Stimulated activated CD4-positive, alpha-beta T cell treated with anti-CD3 and anti-CD28 coated beads, Interleukin-15, amount 100 ng/mL, for 1 hour (primary cell): ENCODE data around the gene GAPVD1.
"Not testable (repeated sequence)": the region's sequence is repeated elsewhere in the genome, so short reads cannot be mapped to it uniquely, and the experiment has no call there.

Experiments used
- DNase-seq, 2 donors: peaks; one replicate each; pipeline ENCODE4 v3.0.0-alpha.2; 2020; ENCODE audit warnings: low read depth in 1 of 2, low spot score in 1 of 2

GAPVD1 gene

DNA sequence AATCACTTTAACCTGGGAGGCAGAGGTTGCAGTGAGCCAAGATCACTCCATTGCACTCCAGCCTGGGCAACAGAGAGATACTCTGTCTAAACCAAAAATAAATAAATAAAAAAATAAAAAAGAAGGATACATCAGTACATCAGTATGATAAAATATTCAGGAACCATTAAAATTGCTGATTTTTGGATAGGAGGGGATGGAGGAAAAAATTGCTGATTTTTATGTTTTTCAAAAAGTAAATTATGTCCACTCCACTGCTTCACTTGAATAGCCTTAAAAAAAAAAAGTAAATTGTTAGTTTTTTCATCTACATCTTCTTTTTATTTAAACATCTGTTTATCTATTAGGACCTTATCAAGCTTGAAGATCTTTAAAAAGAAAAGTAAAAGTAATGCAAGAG lies 7.4 kb upstream of the GAPVD1 start:
- no peak for DNase-seq

DNA sequence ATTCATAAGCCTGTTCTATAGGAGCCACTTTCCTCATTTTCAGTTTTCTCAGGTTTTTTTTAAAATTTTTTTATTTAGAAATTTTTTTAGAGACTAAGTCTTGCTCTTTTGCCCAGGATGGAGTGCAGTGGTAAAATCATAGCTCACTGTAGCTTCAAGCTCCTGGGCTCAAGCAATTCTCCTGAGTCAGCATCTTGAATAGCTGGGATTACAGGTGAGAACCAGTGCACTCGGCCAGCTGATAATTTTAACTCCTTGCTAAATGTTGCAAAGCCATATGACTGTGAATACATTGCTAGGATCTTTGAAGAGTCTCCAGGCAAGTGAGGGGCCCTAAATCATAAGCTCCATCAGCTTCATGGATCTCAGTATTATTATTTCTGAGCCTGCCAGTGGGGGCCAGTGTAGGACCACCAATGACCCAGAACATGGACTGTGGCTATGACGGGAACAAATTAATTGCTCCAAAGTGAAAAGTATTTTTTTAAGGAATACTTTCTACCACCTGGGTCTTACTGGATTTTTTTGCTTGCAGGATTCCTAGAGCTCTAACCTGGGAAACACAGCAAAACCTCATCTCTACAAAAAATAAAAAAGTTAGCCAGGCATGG lies 5.7 kb upstream of the GAPVD1 start:
- no peak for DNase-seq

DNA sequence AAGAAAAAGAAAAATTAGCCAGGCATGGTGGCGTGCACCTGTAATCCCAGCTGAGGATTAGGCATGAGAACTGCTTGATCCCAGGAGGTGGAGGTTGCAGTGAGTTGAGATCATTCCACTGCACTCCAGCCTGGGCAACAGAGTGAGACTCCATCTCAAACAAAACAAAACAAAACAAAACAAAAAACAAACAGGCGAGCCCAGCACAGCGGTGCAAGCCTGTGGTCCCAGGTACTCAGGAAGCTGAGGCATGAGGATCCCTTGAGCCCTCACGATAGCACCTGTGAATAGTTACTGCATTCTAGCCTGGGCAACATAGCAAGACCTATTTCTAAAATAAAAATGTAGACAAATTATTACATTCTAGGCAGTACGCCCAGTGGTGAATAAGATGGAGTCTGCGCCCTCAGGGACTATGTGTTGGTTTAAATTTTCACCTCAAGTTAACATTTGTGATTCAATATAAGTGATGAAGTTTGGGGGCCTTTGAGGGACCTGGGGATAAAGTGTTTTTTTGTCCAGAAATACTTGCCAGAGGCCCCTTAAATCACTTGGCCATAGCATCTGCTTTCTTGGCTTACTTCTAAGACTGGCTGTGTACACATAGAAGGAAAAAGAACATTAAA lies 3.4 kb upstream of the GAPVD1 start:
- no peak for DNase-seq

DNA sequence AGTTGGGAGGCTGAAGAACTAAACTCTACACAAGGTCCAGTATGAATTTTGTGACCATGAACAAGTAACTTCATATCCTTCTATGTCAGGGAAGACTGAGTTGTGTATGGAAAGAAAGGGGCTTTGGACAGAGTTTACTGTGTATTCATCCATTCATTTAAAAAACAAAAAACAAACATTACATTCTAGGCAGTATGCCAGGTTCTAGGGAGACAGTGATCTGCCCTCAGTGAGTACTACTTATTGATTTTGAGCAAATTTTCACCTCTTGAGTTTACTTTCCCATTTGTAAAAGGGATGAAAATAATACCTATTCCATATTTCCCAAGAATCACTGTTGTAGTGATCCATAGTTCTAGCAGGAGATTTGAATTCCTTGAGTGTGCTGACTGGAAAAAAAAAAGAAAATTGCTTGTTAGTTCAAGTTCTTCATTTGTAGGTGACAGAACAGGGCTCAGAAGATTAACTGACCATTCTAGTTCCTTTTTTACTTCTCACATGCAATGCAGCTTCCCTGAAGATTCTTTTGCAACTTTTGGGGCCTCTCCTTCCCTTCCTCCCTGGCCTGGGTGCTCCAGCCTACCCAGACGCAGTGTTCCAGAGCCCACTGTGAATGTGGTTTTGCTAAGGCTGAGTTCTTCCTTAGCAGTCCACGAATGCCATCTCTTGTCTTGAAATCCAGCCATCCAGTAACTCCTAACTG lies 2.6 kb upstream of the GAPVD1 start:
- DNase-seq = no peak

DNA sequence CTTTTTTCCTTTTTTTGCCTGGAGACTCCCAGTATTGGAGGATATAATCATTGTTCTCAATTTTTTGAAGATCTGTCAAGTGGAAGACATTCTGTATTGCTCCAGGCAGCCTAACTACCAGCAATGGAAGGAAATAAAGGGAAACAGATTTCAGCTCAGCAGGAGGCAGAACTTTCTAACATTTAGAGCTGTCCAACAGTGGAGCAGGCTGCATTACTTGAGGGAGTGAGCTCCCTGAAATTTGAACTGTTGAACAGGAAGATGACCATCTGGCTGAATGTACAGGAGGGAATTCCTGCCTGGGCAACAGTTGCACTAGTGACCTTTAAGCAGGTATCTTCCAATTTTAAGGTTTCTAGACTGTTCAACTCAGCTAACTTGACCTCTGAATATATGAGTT lies 1.1 kb upstream of the GAPVD1 start:
- no peak for DNase-seq

DNA sequence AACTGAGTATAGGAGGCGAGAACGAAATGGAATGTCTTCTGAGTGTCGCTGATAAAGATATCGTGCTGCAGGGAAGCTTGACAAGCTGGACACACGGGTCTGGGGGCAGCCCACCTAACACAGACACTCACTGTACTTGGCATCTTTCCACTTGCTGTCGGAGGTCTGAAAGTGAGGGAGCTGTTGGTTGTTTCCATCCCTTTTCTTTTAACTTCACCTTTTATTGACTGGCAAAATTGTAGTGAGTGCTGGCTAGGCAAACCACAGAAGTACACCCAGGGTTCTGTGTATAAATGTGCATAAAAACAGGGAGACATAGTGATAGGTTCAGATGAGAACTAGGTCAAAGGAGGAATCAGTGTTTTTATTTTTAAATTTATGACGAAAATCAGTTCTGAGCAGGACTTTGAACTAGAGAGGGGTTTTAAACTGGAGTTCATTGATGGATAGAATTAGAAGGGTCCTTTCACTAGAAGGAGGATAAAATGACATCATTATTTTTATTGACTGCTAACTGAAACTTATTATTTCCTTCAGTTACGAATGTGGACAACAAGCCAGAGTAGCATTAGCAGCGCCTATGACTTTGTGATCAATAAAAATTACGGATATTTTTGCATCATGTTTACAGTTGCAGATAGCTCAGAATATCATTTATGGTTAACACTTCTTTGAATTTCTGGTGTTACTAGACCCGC lies 817 bp downstream of the GAPVD1 start:
- no peak for DNase-seq

DNA sequence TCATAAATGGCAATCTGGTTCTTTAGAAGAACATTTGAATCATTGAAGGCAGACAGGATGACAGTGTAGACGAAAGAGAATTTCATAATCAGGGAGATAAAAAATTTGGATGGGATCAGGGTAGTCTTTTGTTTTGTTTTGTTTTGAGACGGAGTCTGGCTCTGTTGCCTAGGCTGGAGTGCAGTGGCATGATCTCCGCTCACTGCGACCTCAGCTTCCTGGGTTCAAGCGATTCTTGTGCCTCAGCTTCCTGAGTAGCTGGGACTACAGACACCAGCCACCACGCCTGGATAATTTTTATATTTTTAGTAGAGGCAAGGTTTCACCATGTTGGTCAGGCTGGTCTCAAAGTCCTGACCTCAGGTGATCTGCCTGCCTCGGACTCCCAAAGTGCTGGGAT lies 2.4 kb downstream of the GAPVD1 start:
- DNase-seq = not testable (repeated sequence)

DNA sequence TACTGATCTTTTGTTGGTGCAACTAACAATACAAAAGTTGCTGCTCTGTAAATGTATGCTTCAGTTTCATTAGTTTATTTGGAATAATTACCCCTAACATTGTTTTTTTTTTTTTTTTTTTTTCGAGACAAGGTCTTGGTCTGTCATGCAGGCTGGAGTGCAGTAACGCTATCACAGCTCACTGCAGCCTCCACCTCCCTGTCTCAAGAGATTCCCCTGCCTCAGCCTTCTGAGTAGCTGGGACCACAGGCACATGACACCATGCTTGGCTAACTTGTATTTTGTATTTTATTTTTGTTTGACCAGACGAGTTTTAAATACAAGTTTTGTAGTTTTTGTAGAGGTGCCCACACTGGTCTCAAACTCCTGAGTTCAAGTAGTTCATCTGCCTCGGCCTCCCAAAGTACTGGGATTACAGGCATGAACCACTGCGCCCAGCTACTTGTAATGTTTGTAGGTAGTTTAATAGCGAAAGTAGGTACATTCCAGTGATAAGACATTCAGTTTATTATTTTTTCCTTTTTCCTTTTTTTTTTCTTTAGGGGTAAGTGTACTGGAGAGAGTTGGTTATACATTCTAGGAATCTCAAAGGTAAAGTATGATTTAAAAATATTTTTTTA lies 6.9 kb downstream of the GAPVD1 start:
- no peak for DNase-seq

DNA sequence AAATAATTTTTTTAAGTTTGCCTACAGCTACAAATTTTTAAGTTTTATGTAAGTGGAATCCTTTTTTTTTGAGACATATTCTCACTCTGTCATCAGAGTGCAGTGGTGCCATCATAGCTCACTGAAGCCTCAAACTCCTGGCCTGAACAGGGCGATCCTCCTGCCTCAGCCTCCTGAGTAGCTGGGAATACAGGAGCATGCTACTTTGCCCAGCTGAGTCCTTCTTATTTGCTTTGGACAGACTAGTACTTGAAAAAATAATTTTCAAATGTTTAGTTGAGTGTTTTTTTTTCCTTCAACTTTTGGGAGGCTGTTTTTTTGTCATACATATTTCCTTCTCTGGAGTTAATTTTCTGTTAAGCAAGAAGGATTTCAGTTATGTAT lies 7.4 kb downstream of the GAPVD1 start:
- no peak for DNase-seq

DNA sequence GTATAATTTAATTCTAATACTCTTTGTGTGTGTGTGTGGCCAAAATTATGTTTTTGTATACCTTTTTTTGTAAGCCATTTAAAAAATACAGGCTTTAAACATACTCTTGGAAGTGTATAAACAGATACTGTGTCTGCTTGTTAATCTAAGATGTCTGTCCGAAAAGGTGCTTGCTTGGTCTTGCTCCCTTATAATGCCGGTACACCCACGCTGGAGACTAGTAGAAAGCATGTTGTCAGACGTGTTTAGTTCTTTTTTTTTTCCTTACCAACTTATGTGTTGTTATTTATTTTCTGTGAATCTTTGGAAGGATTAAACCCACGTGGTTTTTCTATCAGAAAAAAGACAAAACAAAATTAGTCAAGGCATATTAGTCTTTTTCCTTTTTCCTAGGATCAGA lies 9.5 kb downstream of the GAPVD1 start:
- DNase-seq = no peak

DNA sequence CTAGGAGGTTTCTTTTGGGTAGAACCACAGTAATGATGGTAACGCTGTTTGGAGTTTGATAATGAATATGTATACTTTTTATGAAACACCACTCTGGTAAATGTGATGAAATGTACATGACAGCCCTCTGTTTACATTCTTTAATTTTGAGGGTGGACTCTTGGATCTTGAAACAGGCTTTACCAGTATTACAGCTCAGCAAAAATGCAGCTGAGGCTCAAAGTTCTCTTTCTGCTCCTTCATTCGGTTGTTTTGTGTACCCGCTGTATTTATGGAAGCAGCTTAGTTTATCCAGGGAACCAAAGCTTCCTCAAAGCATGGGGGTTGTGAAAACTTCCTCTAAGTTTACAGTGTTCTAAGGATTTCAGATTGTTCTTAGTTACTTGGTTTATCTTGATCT lies 11.1 kb downstream of the GAPVD1 start:
- no peak for DNase-seq

DNA sequence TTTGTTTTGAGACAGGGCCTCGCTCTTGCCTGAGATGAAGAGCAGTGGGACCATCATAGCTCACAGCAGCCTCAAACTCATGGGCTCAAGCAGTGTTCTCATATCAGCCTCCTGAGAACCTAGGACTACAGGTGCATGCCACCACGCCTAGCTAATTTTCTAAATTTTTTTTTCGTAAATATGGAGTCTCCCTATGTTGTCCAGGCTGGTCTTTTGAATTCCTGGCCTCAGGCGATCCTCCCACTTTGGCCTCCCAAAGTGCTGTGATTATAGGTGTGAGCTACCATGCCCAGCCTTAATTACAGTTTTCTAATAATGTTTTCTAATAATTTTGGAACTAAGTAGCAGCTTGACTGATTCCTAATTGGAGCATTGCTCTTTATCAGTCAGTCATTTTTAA lies 15.1 kb downstream of the GAPVD1 start:
- no peak for DNase-seq

DNA sequence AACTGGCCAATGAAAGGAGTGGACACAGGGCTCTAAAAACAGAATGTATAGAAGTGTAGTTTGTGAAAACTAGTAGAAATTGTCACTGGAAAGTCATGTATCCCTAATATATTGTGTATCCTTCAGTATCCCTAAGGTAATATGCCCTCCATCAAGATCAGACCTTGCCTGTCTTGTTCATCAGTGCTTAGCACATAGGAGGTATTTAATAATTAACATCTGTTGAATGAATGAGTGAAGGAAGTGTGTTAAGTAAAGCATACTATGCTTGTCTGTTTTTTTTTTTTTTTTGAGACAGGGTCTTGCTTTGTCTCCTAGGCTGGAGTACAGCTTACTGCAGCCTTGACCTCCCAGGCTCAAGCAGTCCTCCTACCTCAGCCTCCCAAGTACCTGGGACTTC lies 15.8 kb downstream of the GAPVD1 start:
- DNase-seq = no peak

DNA sequence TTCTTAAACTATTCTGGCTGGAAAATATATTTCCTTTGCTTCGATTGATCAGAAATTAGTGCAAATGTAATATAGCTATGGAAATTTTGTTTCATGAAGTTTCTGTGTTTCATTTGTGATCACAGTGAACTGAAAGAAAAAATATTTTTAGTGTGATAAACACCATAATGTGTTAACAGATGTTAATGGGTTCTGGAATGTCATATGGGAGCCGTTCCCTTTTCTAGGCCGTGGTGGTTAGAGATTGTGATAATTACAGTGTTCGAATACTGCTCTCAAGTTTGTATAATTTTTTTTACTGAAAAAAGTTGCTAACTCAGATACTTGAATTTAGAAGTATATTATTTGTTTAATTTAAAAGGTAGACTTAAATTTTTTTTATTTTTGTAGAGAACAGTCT lies 19.3 kb downstream of the GAPVD1 start:
- DNase-seq = no peak

DNA sequence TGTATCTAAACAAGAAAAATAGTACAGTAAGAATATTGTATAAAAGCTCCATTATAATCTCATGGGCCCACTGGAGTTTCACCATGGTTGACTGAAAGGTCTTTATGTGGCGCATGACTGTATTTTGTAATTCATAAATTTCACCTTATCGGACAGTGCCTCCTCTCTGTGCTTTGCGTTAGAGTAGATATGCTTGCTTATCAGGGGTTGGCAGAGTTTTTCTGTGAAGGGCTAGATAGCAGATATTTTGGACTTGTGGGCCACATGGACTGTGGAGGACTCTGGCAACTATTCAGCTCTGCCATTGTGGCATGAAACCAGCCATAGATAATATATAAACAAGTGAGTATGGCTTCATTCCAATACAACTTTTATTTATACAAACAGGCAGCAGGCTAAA lies 23.2 kb downstream of the GAPVD1 start:
- no peak for DNase-seq

DNA sequence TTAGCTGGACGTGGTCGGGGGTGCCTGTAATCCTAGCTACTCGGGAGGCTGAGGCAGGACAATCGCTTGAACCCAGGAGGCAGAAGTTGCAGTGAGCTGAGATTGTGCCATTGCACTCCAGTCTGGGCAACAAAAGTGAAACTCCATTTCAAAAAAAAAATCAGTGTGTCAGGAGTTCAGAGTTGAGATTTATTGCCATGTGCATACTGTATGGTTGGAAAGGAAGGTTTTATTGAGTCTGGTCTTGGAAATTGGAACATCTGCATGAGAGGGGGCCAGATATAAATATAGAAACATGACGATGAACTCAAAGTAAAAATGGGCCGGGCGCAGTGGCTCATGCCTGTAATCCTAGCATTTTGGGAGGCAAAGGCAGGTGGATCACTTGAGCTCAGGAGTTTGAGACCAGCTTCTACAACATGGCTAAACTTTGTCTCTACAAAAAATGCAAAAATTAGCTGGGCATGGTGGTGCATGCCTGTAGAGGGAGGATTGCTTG lies 25.4 kb downstream of the GAPVD1 start:
- not testable (repeated sequence) for DNase-seq

DNA sequence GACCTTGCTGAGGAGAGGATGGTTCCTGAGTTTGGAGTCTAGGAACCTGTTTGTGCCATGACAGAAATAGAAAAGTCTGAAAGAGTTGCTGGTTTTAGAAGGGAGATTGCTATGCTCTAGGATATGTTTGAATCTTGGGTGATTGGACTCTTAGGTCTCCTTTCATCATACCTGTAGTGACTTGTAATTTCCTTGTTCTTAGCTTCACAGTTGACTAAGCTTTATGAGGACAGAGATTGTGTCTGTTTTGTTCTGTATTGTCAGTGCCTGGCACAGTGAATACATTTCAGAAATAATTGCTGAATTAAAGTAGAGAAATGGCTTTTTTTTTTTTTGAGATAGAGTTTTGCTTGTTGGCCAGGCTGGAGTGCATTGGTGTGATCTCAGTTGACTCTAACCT lies 31.5 kb downstream of the GAPVD1 start:
- no peak for DNase-seq

DNA sequence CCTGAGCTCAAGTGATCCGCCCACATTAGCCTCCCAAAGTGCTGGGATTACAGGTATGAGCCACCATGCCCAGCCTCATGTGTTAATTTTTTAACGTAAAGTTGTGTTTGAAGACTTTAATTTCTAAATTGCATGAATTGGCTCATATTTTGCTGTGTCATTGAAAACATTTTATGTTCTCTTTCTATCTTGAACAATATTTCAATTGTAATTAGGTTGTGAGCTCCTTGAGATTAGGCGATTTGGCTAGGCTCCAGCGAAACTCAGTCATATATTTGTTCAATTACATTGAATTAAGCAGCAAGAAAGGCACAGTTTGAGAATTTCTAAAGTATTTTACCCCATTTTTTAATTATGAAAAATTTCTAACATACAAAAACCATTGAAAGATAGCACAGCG lies 34.0 kb downstream of the GAPVD1 start:
- DNase-seq = no peak

DNA sequence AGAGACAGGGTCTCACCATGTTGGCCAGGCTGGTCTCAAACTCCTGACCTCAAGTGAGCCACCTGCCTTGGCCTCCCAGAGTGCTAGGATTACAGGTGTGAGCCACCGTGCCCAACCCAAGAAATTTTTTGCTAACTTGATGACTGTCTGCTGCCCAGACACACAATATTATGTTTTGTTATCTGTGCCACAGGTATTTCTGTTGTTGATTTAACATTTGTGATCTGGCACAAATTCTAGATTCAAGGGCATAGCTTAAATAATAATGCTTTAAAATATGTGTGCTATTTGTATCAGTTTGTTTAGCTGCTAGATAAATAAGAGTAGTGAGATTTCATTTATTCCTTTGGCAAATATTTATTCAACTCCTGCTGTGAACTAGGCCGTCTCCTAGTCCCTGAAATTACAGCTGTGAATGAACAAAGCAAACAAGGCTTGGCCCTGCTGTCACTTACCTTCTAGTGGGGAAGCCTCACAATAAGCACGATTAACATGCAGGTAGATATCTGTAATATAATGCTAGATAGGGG lies 35.3 kb downstream of the GAPVD1 start:
- DNase-seq = no peak

DNA sequence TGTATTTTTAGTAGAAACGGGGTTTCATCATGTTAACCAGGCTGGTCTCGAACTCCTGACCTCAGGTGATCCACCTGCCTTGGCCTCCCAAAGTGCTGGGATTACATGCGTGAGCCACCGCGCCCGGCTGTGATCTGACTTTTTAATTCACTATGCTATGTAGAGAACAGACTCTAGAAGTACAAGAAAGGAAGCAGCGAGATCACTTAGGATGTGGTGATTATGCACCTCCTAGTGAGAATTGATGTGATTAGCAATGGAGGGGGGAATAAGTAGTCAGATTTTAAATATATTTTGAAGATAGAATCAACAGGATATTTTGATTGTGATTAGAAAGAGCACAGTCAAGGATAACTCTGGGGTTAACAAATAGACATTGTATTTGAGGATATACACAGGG lies 36.3 kb downstream of the GAPVD1 start:
- DNase-seq = no peak

DNA sequence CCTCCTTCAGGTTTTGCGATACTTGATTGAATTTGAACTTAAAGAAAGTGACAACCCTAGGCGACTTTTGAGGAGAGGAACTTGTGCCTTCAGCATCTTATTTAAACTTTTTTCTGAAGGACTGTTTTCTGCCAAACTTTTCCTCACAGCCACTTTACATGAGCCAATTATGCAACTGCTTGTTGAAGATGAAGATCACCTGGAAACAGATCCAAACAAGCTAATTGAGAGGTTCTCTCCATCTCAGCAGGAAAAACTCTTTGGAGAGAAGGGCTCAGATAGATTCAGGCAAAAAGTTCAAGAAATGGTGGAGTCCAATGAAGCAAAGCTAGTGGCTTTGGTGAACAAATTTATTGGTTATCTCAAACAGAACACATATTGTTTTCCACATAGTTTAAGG lies 40.6 kb downstream of the GAPVD1 start:
- DNase-seq = no peak
